Pulmonary artery endothelial cell (primary cell): Measurements from ENCODE around the gene TADA3. TPM values are rescaled to one million over a fixed set of nuclear protein-coding genes. Genes with fewer than 3 reads are reported as not detected.
"Not testable (repeated sequence)": the region's sequence is repeated elsewhere in the genome, so short reads cannot be mapped to it uniquely, and the experiment has no call there.

ENCODE experiments used
- DNase-seq: peaks from one replicate; pipeline ENCODE4 v3.0.0-alpha.2; 2011; ENCODE audit warnings: low read depth, low spot score
- total RNA-seq: library from RNA; depleted of rRNA; stranded (reverse); fragments of >200 nt; gene quantifications from 2 replicates; pipeline ENCODE4 v1.2.3, GENCODE V29; 2014

Gene TADA3
- total RNA-seq, 1 donor from 2014 or later = 37.3 TPM

DNA sequence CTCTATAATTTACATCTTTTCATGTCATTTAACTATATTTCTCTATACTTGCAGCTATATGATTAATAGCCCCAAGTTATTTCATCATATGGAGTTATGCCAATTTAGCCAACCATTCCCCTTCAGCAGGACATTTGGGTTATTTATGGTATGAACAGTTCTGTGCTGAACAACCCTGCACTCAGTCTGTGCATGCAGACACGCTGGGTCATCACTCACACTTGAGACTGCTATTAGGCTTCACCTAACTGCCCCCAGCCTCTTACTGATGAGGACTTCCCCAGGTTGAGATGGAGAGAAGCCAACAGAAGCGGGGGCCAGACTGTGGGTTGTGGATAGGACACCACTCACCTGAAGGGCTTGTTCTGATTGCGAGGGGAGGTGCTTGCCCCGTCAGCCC lies 7.3 kb downstream of the TADA3 start:
- DNase-seq = no peak

DNA sequence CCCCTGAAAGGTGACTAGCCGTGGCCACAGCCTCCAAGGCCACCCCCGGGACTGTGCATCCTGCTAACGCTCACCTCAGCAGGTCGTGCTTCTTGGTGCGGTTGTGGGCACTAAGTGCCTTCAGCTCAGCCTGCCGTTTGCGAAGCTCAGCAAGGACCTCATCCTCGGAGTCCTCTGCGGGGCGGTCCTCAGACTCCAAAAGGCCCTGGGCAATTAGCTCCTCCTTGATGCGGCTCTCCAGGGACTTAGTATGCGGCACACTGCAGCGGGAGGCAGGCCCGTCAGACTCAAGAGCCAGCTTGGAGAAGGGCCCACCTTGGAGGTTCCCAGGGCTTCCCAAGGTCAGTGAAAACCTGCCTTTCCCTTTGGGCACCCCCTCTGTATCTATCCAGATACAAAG lies 8.3 kb downstream of the TADA3 start:
- no peak for DNase-seq

DNA sequence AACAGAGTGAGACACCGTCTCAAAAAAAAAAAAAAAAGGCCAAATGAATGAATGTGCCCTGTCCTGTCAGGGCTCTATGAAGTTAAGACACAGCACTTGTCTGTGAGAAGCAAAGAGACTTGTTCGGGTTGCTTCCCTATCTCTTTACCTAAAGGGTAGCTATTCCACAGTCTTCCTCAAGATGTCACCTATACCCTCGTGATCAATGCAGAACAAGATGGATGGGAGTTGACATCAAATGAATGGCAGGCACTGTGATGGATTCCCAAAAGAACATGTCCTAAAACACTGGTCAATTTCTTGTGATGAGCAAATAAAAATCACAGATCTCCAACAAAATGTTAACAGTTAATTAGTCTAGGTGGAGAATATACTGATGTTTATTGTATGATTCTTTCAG lies 9.5 kb downstream of the TADA3 start:
- no peak for DNase-seq

- DNase-seq = no peak
These were observed 10.2 kb downstream of the TADA3 start for GRCh38 chr3:9781978-9782603.

- DNase-seq = no peak
These were observed 10.7 kb downstream of the TADA3 start for GRCh38 chr3:9781551-9781950.

DNA sequence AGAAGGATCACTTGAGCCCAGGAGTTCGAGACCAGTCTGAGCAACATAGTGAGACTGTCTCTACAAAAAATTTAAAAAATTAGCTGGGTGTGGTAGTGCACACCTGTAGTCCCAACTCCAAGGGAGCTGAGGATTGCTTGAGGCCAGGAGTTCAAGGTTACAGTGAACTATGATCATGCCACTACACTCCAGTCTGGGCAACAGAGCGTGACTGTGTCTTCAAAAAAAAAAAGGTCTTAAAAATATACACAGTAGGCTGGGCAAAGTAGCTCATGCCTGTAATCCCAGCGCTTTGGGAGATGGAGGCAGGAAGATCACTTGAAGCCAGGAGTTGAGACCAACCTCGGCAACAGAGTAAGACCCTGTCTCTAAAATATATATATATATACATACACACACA lies 11.4 kb downstream of the TADA3 start:
- DNase-seq = no peak

- DNase-seq = no peak
These were observed 11.8 kb downstream of the TADA3 start for GRCh38 chr3:9780458-9780812.

GRCh38 chr3:9779721-9780457 lies 12.4 kb downstream of the TADA3 start:
- no peak for DNase-seq

- DNase-seq = no peak
These were observed 13.1 kb downstream of the TADA3 start for GRCh38 chr3:9779075-9779593.

DNA sequence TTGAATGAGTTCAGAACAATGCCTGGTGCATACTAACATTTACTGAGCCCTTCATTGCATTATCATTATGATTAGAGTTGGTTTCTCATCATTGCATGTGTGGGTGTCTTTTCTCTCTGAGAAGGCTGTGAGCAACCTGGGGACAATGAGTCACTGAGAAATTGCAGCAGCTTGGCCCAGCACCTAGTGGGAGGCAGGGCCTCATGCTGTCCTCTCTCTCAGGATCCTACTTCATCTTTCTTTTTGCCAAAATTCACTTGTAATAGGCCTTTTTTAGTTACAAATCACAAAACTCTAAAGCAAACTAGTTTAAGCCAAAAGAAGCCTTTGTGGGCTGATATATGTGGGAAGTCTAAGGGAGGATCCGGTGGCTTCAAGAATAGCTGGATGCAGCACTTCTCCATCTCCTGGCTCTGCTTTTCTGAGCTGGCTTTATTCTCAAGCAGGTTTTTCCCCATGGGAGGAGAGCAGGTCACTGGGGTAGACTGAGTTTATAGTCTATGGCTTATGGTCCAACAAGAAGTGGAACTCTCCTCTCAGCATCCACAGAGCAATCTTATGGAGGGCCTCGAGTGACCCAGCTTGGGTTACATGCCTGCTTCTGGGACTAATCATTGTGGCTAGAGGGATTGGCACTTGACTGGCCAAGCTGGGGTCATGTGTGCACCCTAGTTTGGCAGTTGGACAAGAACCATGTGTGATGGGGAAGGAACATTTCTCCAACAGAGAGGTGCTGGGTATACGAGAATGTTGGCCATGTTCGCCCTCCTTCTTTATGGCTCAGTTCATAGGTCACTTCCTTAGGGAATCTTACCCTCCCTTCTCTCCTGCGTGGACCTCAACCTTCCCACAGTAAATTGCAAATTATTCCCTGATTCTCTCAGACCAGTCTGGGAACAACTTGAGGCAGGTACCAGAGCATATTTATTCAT lies 13.9 kb downstream of the TADA3 start:
- DNase-seq = no peak

- DNase-seq = no peak
These were observed 14.6 kb downstream of the TADA3 start for GRCh38 chr3:9777694-9778021.

GRCh38 chr3:9776896-9777693 lies 15.2 kb downstream of the TADA3 start:
- DNase-seq = no peak

- DNase-seq = not testable (repeated sequence)
These were observed 21.3 kb downstream of the TADA3 start for GRCh38 chr3:9771007-9771406.

DNA sequence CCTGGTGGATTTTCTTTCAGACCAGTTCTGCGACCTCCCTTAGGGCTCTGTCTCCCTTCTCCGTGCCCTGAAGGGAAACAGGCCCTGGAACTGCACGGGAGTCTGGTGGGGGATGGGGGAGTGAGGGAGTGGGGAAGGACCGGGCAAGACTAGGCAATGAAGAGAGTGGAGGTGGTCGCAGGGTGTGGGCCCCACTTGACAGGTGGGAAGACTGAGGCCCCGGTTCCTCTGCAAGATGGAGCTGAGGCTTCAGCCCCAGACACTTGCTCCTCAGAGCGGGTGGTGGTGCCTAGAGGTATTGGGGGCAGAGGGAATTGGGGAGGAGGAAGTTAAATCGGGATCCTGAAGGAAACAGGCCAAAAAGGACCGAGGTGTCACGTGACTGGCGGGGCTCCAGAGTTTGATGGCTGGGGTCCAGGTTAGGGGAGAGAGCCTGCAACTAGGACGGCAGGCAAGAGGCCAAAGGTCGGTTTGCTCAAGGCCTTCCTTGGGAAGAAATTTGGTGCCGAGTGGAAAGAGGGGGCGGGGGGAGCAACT lies 21.9 kb downstream of the TADA3 start:
- no peak for DNase-seq

DNA sequence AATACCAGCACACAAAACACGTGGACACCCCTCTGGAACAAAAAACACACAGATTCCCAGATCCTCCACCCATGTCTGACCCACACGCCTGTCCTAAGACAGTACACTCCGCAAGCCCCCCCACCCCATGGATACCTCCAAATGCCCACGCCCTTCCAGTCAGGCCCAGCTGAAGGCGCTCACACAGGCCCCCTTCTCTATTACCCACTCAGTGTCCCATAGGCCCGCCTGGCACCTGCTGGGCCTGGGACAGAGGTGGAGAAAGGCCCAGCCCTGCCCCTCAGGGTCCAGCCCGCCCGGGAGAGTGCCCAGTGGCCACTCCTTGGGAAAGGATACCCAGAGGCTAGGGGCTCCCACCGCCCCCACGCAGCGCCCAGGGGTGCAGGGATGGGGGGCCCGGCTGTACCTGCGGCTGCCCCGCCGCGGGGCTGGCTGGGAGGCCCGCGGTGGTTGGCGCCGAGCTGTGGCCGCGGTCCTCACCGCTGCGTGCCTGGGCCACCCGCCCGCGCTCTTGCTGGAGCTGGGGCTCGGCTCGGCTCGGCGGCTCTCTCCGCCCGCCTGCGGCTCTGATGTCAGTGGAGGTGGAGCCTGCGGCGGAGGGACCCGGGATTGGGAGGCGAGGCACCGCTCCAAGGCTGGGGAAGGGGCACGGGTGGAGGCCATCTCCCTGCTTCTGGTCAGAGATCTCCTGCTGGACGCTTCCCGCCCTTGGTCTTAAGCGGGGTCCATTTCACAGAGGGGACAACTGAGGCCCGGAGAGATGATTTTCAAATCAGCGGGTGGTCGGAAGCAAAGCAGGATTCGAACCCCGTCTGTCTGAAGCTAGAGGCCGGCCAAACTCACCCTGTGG lies 22.6 kb downstream of the TADA3 start, which contains the start of gene CAMK1:
CAMK1 (minus strand) TSS at position 522 of the 850 bp plus-strand sequence. CDS start 2,198 bp downstream, outside the sequence.
- no peak for DNase-seq

DNA sequence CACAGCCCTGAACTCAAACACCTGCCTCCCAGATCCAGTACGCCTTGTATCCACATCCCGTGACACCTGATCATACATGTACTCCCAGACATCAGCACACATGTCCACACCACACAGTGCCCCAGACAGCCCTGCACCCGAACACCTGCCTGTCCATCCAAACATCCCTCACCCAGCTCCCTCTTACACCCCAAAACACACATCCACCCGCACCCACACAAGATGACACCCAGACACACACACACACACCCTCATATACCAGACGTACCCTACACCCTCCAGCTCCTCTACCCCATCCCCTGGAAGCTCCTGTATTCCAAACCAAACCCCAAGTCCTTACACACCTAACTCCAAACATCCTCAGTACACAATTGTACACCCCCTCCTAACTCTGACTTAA lies 23.3 kb downstream of the TADA3 start:
- DNase-seq = no peak

- no peak for DNase-seq
These were observed 24.0 kb downstream of the TADA3 start for GRCh38 chr3:9768141-9768775.

DNA sequence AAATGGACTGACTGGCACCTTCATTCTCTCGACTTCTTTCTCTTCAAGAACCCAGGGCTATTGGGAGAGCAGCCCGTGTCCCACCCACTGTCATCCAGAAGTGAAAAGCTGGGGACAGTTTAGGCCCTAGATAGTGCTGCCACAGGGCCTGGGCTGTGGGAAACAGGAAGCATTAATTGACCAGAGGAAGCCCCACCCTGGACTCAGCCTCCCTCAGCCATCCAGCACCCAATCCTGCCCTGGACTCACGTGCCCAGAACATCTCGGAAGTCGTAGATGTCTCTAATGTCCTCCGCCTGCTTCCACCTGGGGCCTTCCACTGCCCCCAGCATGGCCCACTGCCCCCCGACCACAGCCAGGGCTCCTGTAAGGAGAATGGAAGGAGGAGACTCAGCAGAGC lies 24.9 kb downstream of the TADA3 start:
- no peak for DNase-seq

DNA sequence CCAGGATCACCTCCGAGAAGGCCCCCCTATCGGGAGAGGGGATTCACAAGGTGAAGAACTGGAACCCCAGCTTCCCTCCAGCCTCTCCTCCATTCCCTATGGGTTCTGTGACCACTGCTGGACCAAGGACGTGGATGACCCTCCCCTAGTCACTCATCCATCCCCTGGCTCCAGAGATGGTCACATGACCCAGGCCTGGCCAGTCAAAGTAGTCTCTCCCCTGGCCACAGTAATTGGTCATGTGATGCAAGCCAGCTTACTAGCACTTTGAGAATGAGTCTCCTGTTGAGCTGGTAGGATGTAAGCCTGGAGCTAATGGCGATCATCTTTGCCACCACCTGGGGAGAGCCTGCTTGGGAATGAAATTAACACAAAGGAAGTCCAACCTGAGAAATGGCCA lies 26.4 kb downstream of the TADA3 start:
- DNase-seq = no peak

DNA sequence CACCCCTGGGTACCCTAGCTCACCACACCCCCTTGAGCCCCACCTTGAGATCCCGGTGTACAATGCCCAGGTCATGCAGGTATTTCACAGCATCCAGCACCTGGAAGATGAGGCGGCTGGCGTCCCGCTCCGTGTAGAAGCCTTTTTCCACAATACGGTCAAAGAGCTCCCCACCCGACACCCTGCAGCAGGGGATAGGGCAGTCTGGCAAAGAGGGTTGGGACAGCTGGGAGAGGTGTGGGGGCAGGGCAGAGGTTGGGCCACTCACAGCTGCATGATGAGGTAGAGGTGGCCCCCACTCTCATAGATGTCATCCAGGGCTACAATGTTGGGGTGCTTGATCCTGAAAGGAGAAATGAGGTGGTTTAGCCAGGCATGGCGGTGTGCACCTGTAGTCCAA lies 29.4 kb downstream of the TADA3 start:
- no peak for DNase-seq
